Tibial artery (tissue), 4 donors: ENCODE measurements around the gene CCDC136.

Experiments used
- DNase-seq, 2 donors: peaks; one replicate each; pipeline ENCODE4 v3.0.0-alpha.2; 2019
- H3K27ac ChIP-seq, 2 donors: fragments of 200-600 bp; sonication (generic) in 1 of 2; 1 replicate in 1 of 2; 2 replicates in 1 of 2; pipeline ENCODE4 v1.5.1; 2018 to 2019; ENCODE audit warnings: mild to moderate bottlenecking in 1 of 2
- H3K27me3 ChIP-seq, 2 donors: fragments of 200-600 bp; sonication (generic) in 1 of 2; one replicate each; pipeline versions ENCODE4 v1.5.1 to v1.6.0; 2016 to 2019
- H3K36me3 ChIP-seq, 3 donors: fragments of 200-600 bp; sonication (generic) in 2 of 3; one replicate each; pipeline ENCODE4 v1.5.1; 2016 to 2019; ENCODE audit warnings: mild to moderate bottlenecking in 2 of 3
- H3K4me1 ChIP-seq, 4 donors: fragments of 200-600 bp; sonication (generic) in 2 of 4; 1 replicate in 3 of 4; 2 replicates in 1 of 4; pipeline ENCODE4 v1.5.1; 2016 to 2019
- H3K4me3 ChIP-seq, 2 donors: fragments of 200-600 bp; sonication (generic) in 1 of 2; 1 replicate in 1 of 2; 2 replicates in 1 of 2; pipeline ENCODE4 v1.5.1; 2018 to 2019; ENCODE audit warnings: mild to moderate bottlenecking in 2 of 2
- H3K9me3 ChIP-seq, 3 donors: fragments of 200-600 bp; sonication (generic) in 1 of 3; one replicate each; pipeline ENCODE4 v1.5.1; 2016 to 2019
- CTCF ChIP-seq, 2 experiments: fragments of 200-600 bp in 1 of 2; fragments of 450-650 bp in 1 of 2; IDR thresholded peaks; one replicate each; pipeline ENCODE4 v1.5.1; 2017 to 2019; ENCODE audit warnings: antibody characterized with exemption in 2 of 2, mild to moderate bottlenecking in 1 of 2, moderate library complexity in 1 of 2
- intact Hi-C: fragments of 100-400 bp; cut with DNase I; formaldehyde crosslinking; loops from one replicate; pipeline ENCODE4 v1.15.0; 2023; ENCODE audit warnings: low total_unique reads

The CCDC136 gene

GRCh38 chr7:128794020-128794419, 2.3 kb downstream of the CCDC136 start:
- Histone ChIP-seq H3K9me3 (no peaks in the 10 kb centered on the region), H3K4me1 (peaks cover 0 to 23% (median 18%) of the 10 kb centered on the region in 4 donors), H3K4me3 (no peak overlapping the region), H3K27ac (no peak overlapping the region), H3K36me3 (no peaks in the 10 kb centered on the region), H3K27me3 (no peaks in the 10 kb centered on the region)
- TF ChIP-seq CTCF (IDR thresholded peaks at IDR 0.05), result no peak
- no peak for DNase-seq
- intact Hi-C loops, result loop anchor here (5.0 kb wide), 1 partner anchor 33 kb away; no protein-coding TSS in a partner anchor

GRCh38 chr7:128794436-128794835, 2.7 kb downstream of the CCDC136 start:
- DNase-seq, result no peak
- Histone ChIP-seq H3K27me3 (no peaks in the 10 kb centered on the region), H3K4me3 (no peak overlapping the region), H3K4me1 (peaks cover 0 to 23% (median 18%) of the 10 kb centered on the region in 4 donors), H3K9me3 (no peaks in the 10 kb centered on the region), H3K27ac (no peak overlapping the region), H3K36me3 (no peaks in the 10 kb centered on the region)
- intact Hi-C loops, result loop anchor here (5.0 kb wide), 1 partner anchor 33 kb away; no protein-coding TSS in a partner anchor
- TF ChIP-seq CTCF (IDR thresholded peaks at IDR 0.05), result no peak

- intact Hi-C loops, result no loop called here
- no peak overlapping the region for H3K27ac ChIP-seq
- peaks cover 0 to 23% (median 18%) of the 10 kb centered on the region in 4 donors for H3K4me1 ChIP-seq
- DNase-seq, result no peak
- no peak for TF ChIP-seq CTCF (IDR thresholded peaks at IDR 0.05)
- no peak overlapping the region for H3K4me3 ChIP-seq
- H3K9me3 ChIP-seq, result no peaks in the 10 kb centered on the region
- H3K36me3 ChIP-seq, result no peaks in the 10 kb centered on the region
- H3K27me3 ChIP-seq, result no peaks in the 10 kb centered on the region
Observed at GRCh38 chr7:128795129-128795528, 3.4 kb downstream of the CCDC136 start.

GRCh38 chr7:128796327-128796726, 4.6 kb downstream of the CCDC136 start:
- Histone ChIP-seq H3K4me3 (no peak overlapping the region), H3K9me3 (no peaks in the 10 kb centered on the region), H3K36me3 (peaks cover 0 to 4% (median 0%) of the 10 kb centered on the region in 3 donors), H3K4me1 (peaks cover 0 to 15% (median 12%) of the 10 kb centered on the region in 4 donors), H3K27ac (no peak overlapping the region), H3K27me3 (no peaks in the 10 kb centered on the region)
- no peak for TF ChIP-seq CTCF (IDR thresholded peaks at IDR 0.05)
- no peak for DNase-seq
- intact Hi-C loops, result no loop called here

GRCh38 chr7:128799451-128799850, 7.7 kb downstream of the CCDC136 start:
- Histone ChIP-seq H3K27me3 (no peaks in the 10 kb centered on the region), H3K36me3 (peaks cover 0 to 6% (median 0%) of the 10 kb centered on the region in 3 donors), H3K4me3 (no peak overlapping the region), H3K27ac (no peak overlapping the region), H3K4me1 (no peaks in the 10 kb centered on the region), H3K9me3 (no peaks in the 10 kb centered on the region)
- no peak for DNase-seq
- no peak for TF ChIP-seq CTCF (IDR thresholded peaks at IDR 0.05)
- intact Hi-C loops, result no loop called here

GRCh38 chr7:128800567-128800966, 8.8 kb downstream of the CCDC136 start:
- no peaks in the 10 kb centered on the region for H3K9me3 ChIP-seq
- intact Hi-C loops, result no loop called here
- TF ChIP-seq CTCF (IDR thresholded peaks at IDR 0.05), result no peak
- H3K4me3 ChIP-seq, result no peak overlapping the region
- H3K36me3 ChIP-seq, result peaks cover 0 to 17% (median 9%) of the 10 kb centered on the region in 3 donors
- DNase-seq, result no peak
- no peak overlapping the region for H3K27ac ChIP-seq
- H3K27me3 ChIP-seq, result no peaks in the 10 kb centered on the region
- no peaks in the 10 kb centered on the region for H3K4me1 ChIP-seq
